Activated CD4-positive, alpha-beta memory T cell treated with anti-CD3 and anti-CD28 coated beads, Interleukin-2, amount 10 ng/mL, durations not matched to agents 7 days and 5 days (primary cell): Measurements from ENCODE around the gene MUC21. TPM values are rescaled to one million over a fixed set of nuclear protein-coding genes. Genes with fewer than 3 reads are reported as not detected.

Source experiments
- CTCF ChIA-PET: fragments of 350-600 bp; sonication (Branson Sonifier 250); formaldehyde crosslinking; loops from one replicate; lab custom pipeline; 2021; ENCODE audit warnings: antibody characterized with exemption, inconsistent platforms; lab: Charles Lee
- POLR2A ChIA-PET: fragments of 350-600 bp; sonication (Branson Sonifier 250); formaldehyde crosslinking; loops from one replicate; lab custom pipeline; 2021; ENCODE audit warnings: antibody characterized with exemption; lab: Charles Lee
- DNase-seq: peaks from one replicate; pipeline ENCODE4 v3.0.0-alpha.2; 2020
- H3K27ac Mint-ChIP-seq: one replicate; pipeline ENCODE4 v1.8.0; 2021; ENCODE audit warnings: mild to moderate bottlenecking, mixed read lengths
- H3K27me3 Mint-ChIP-seq: one replicate; pipeline ENCODE4 v1.8.0; 2021; ENCODE audit warnings: mixed read lengths
- H3K36me3 Mint-ChIP-seq: one replicate; pipeline ENCODE4 v1.8.0; 2021; ENCODE audit warnings: low read depth, mixed read lengths
- H3K4me1 Mint-ChIP-seq: one replicate; pipeline ENCODE4 v1.8.0; 2021; ENCODE audit warnings: mixed read lengths
- H3K4me3 Mint-ChIP-seq: one replicate; pipeline ENCODE4 v1.8.0; 2021; ENCODE audit warnings: mild to moderate bottlenecking, mixed read lengths
- H3K9me3 Mint-ChIP-seq: one replicate; pipeline ENCODE4 v1.8.0; 2021; ENCODE audit warnings: mixed read lengths
- total RNA-seq, 2 experiments: library from RNA; stranded (reverse); gene quantifications; one replicate each; pipeline ENCODE4 v1.2.3, GENCODE V29; 2021

MUC21 gene
- not detected for total RNA-seq

- Mint-ChIP-seq H3K27ac (no peak within 1 kb of the TSS), H3K4me3 (no peak within 1 kb of the TSS), H3K36me3 (no peaks in the 10 kb centered on the region), H3K9me3 (no peaks in the 10 kb centered on the region), H3K4me1 (no peaks in the 10 kb centered on the region), H3K27me3 (peaks cover 31% of the 10 kb centered on the region)
- ChIA-PET POLR2A (no interaction called here), CTCF (no interaction called here)
- no peak for DNase-seq
These were observed at the start of gene MUC21 for GRCh38 chr6:30983439-30983838. Gene MUC21, plus strand, starts transcription at chr6:30983718. Its CDS starts 241 bp downstream, at chr6:30983959.

GRCh38 chr6:30935018-30935417 is 48.5 kb upstream of the MUC21 start:
- no peak for DNase-seq
- Mint-ChIP-seq H3K27me3 (peaks cover 12% of the 10 kb centered on the region), H3K9me3 (no peaks in the 10 kb centered on the region), H3K36me3 (no peaks in the 10 kb centered on the region), H3K4me1 (no peaks in the 10 kb centered on the region), H3K27ac (no peak overlapping the region), H3K4me3 (no peak overlapping the region)
- ChIA-PET POLR2A (no interaction called here), CTCF (no interaction called here)

- H3K4me3 Mint-ChIP-seq = no peak overlapping the region
- ChIA-PET CTCF (no interaction called here), POLR2A (no interaction called here)
- H3K27ac Mint-ChIP-seq = no peak overlapping the region
- no peaks in the 10 kb centered on the region for H3K9me3 Mint-ChIP-seq
- DNase-seq = no peak
- peaks cover 28% of the 10 kb centered on the region for H3K27me3 Mint-ChIP-seq
- no peaks in the 10 kb centered on the region for H3K36me3 Mint-ChIP-seq
- H3K4me1 Mint-ChIP-seq = no peaks in the 10 kb centered on the region
These were observed 46.3 kb upstream of the MUC21 start for GRCh38 chr6:30937265-30937664.

GRCh38 chr6:30938730-30939129 is 44.8 kb upstream of the MUC21 start:
- Mint-ChIP-seq H3K27ac (no peak overlapping the region), H3K4me1 (no peaks in the 10 kb centered on the region), H3K36me3 (no peaks in the 10 kb centered on the region), H3K4me3 (no peak overlapping the region), H3K27me3 (peaks cover 40% of the 10 kb centered on the region), H3K9me3 (no peaks in the 10 kb centered on the region)
- DNase-seq = no peak
- ChIA-PET CTCF (no interaction called here), POLR2A (no interaction called here)

- no peak overlapping the region for H3K27ac Mint-ChIP-seq
- H3K27me3 Mint-ChIP-seq = peaks cover 44% of the 10 kb centered on the region
- no peaks in the 10 kb centered on the region for H3K4me1 Mint-ChIP-seq
- POLR2A ChIA-PET = no interaction called here
- DNase-seq = no peak
- no peaks in the 10 kb centered on the region for H3K36me3 Mint-ChIP-seq
- H3K4me3 Mint-ChIP-seq = no peak overlapping the region
- CTCF ChIA-PET = no interaction called here
- no peaks in the 10 kb centered on the region for H3K9me3 Mint-ChIP-seq
These were observed 44.0 kb upstream of the MUC21 start for GRCh38 chr6:30939473-30939872.

- Mint-ChIP-seq H3K27me3 (peaks cover 48% of the 10 kb centered on the region), H3K4me3 (no peak within 1 kb of the TSS), H3K4me1 (no peaks in the 10 kb centered on the region), H3K27ac (no peak within 1 kb of the TSS), H3K9me3 (no peaks in the 10 kb centered on the region), H3K36me3 (no peaks in the 10 kb centered on the region)
- no peak for DNase-seq
- ChIA-PET POLR2A (no interaction called here), CTCF (interaction anchor here (0.9 kb wide), 1 partner anchor 129 kb away, joined by 3 read pairs; no protein-coding TSS in a partner anchor)
These were observed 43.0 kb upstream of the MUC21 start, which contains the start of gene MUCL3 for GRCh38 chr6:30940361-30940986. Gene MUCL3, plus strand, starts transcription at chr6:30940973. Its CDS starts 27 bp downstream, at chr6:30941000.

- H3K4me1 Mint-ChIP-seq = no peaks in the 10 kb centered on the region
- no peaks in the 10 kb centered on the region for H3K9me3 Mint-ChIP-seq
- CTCF ChIA-PET = interaction anchor here (1.3 kb wide), 1 partner anchor 137 kb away, joined by 3 read pairs; no protein-coding TSS in a partner anchor
- POLR2A ChIA-PET = interaction anchor here (0.6 to 1.6 kb wide), 2 partner anchors 13 to 25 kb away, joined by 3 to 4 read pairs; no protein-coding TSS in a partner anchor
- H3K27ac Mint-ChIP-seq = no peak overlapping the region
- H3K4me3 Mint-ChIP-seq = no peak overlapping the region
- DNase-seq = no peak
- no peaks in the 10 kb centered on the region for H3K36me3 Mint-ChIP-seq
- peaks cover 53% of the 10 kb centered on the region for H3K27me3 Mint-ChIP-seq
These were observed 41.0 kb upstream of the MUC21 start for GRCh38 chr6:30942338-30943060.

GRCh38 chr6:30944051-30944450 is 39.5 kb upstream of the MUC21 start:
- CTCF ChIA-PET = interaction anchor here (1.6 kb wide), 1 partner anchor 143 kb away, joined by 4 read pairs; no protein-coding TSS in a partner anchor

GRCh38 chr6:30945281-30945680 is 38.2 kb upstream of the MUC21 start:
- H3K27ac Mint-ChIP-seq = no peak overlapping the region
- peaks cover 71% of the 10 kb centered on the region for H3K27me3 Mint-ChIP-seq
- no peak for DNase-seq
- ChIA-PET POLR2A (no interaction called here), CTCF (interaction anchor here (0.7 to 1.1 kb wide), 2 partner anchors 30 to 32 kb away, joined by 3 read pairs; no protein-coding TSS in a partner anchor)
- no peak overlapping the region for H3K4me3 Mint-ChIP-seq
- no peaks in the 10 kb centered on the region for H3K9me3 Mint-ChIP-seq
- no peaks in the 10 kb centered on the region for H3K36me3 Mint-ChIP-seq
- no peaks in the 10 kb centered on the region for H3K4me1 Mint-ChIP-seq

More at GRCh38 chr6:30944051-30944450, 39.5 kb upstream of the MUC21 start:
- no peak for DNase-seq
- Mint-ChIP-seq H3K27ac (no peak overlapping the region), H3K4me3 (no peak overlapping the region), H3K36me3 (no peaks in the 10 kb centered on the region), H3K4me1 (no peaks in the 10 kb centered on the region), H3K9me3 (no peaks in the 10 kb centered on the region), H3K27me3 (peaks cover 64% of the 10 kb centered on the region)
- POLR2A ChIA-PET = no interaction called here

- Mint-ChIP-seq H3K27me3 (peaks cover 76% of the 10 kb centered on the region), H3K27ac (no peak overlapping the region), H3K9me3 (no peaks in the 10 kb centered on the region), H3K36me3 (no peaks in the 10 kb centered on the region), H3K4me1 (no peaks in the 10 kb centered on the region), H3K4me3 (no peak overlapping the region)
- no peak for DNase-seq
- POLR2A ChIA-PET = no interaction called here
- CTCF ChIA-PET = interaction anchor here (0.8 kb wide), 1 partner anchor 140 kb away, joined by 3 read pairs; no protein-coding TSS in a partner anchor
These were observed 36.3 kb upstream of the MUC21 start for GRCh38 chr6:30947231-30947630.

- Mint-ChIP-seq H3K4me1 (no peaks in the 10 kb centered on the region), H3K4me3 (no peak overlapping the region), H3K27ac (no peak overlapping the region), H3K9me3 (no peaks in the 10 kb centered on the region), H3K27me3 (peaks cover 76% of the 10 kb centered on the region), H3K36me3 (no peaks in the 10 kb centered on the region)
- CTCF ChIA-PET = no interaction called here
- POLR2A ChIA-PET = no interaction called here
- DNase-seq = no peak
These were observed 34.7 kb upstream of the MUC21 start for GRCh38 chr6:30948811-30949210.

GRCh38 chr6:30951907-30952469 is 31.5 kb upstream of the MUC21 start:
- Mint-ChIP-seq H3K27me3 (peaks cover 86% of the 10 kb centered on the region), H3K4me1 (peaks cover 8% of the 10 kb centered on the region), H3K9me3 (no peaks in the 10 kb centered on the region), H3K36me3 (no peaks in the 10 kb centered on the region), H3K27ac (no peak overlapping the region), H3K4me3 (no peak overlapping the region)
- ChIA-PET POLR2A (no interaction called here), CTCF (interaction anchor here (1.0 kb wide), 1 partner anchor 128 kb away, joined by 3 read pairs; no protein-coding TSS in a partner anchor)
- no peak for DNase-seq
